ENCODE measurements around the gene TNFRSF9. TPM values are rescaled to one million over a fixed set of nuclear protein-coding genes. Genes with fewer than 3 reads are reported as not detected.

Gene TNFRSF9
- under 1 TPM in 1 of 4 donors, not detected in 3; 0.48 TPM for total RNA-seq

DNA sequence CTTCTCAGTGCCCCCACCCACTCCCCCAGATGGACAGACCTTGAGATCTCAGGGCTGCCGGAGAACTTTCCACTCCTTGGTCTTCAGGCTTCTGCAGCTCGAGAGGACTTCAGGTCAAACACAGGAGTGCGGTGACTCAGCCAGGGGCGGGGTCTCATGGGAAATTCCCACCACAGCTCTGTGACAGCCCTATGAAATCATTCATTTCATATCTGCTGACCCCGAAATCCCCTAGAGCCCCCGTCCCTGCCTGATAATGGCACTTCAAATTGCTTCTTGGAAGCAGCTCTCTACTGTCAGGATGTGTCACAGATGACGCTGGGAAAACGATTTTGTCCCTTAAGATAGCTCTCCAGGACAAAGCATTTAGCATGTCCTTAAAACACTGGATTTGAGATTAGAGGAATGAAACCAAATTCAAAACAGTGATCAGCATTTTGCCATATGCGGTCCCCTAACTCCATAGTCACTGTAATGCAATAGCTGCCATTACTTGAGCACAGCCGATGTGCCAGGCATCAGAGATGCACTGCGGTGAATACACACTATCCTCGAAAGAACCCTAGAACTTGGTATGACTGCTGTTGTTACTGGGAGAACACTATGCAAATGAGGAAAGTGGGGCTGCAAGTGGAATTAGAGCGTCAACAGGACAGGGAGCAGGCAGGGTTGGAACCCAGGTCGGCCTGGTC lies at the start of gene TNFRSF9:
Gene TNFRSF9, minus strand, starts transcription at position 95 of the 692 bp plus-strand sequence. CDS start 845 bp downstream, outside the sequence.
- Histone ChIP-seq H3K36me3 (no peaks in the 10 kb centered on the region), H3K27me3 (peaks cover 27% of the 10 kb centered on the region), H3K9me3 (no peaks in the 10 kb centered on the region), H3K4me1 (peaks cover 0 to 15% (median 8%) of the 10 kb centered on the region in 4 donors), H3K4me3 (no peak within 1 kb of the TSS), H3K27ac (no peak within 1 kb of the TSS)
- 61 to 63% methylated on average over 2 to 14 of the region's 14 CpGs for WGBS, 2 donors (ENCODE audit: low coverage in 1 of 2)
- no peak for DNase-seq
- TF ChIP-seq POLR2AphosphoS5 (IDR thresholded peaks at IDR 0.05) (no peak), EP300 (IDR thresholded peaks at IDR 0.05; ENCODE audit: low read depth) (no peak), POLR2A (IDR thresholded peaks at IDR 0.05) (no peak)
- TF ChIP-seq, protein P1, sequence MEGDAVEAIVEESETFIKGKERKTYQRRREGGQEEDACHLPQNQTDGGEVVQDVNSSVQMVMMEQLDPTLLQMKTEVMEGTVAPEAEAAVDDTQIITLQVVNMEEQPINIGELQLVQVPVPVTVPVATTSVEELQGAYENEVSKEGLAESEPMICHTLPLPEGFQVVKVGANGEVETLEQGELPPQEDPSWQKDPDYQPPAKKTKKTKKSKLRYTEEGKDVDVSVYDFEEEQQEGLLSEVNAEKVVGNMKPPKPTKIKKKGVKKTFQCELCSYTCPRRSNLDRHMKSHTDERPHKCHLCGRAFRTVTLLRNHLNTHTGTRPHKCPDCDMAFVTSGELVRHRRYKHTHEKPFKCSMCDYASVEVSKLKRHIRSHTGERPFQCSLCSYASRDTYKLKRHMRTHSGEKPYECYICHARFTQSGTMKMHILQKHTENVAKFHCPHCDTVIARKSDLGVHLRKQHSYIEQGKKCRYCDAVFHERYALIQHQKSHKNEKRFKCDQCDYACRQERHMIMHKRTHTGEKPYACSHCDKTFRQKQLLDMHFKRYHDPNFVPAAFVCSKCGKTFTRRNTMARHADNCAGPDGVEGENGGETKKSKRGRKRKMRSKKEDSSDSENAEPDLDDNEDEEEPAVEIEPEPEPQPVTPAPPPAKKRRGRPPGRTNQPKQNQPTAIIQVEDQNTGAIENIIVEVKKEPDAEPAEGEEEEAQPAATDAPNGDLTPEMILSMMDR (IDR thresholded peaks at IDR 0.05) = no peak
- intact Hi-C loops (cut with DNase I; ENCODE audit: low total_unique reads) = no loop called here
- in situ Hi-C loops (cut with MboI; ENCODE audit: low pct_ligation_motif_present in 1 of 4, low pct_unique_long_range_greater_than_20kb in 1 of 4, low sequenced_read_pairs in 3 of 4) = no loop called here

DNA sequence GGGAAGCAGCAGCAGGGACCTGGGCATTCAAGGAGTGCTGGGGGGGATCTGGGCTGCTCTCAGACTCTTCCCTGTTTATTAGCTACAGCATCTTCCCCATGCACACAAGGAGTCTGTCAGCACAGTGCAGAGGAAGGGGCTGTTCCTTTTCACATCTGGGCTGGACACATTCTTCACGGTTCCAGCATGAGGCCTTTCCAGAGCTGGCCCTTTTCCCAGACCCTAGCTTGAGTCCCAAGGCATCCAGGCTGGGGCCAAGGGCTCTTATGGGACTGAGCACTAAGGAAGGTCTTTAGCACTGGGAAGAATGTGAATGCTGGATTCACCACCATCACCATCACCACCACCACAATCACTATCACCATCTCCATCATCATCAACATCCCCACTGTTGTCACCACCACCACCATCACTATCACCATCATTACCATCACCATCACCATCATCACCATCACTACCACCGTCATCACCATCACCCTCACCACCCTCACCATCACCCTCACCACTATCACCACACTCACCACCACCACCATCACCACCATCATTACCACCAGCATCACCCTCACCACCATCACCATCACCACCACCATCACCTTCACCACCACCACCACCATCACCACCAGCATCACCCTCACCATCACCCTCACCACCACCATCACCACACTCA lies 49.3 kb upstream of the TNFRSF9 start:
- Histone ChIP-seq H3K36me3 (peaks cover 0 to 12% (median 5%) of the 10 kb centered on the region in 4 donors), H3K4me3 (no peak overlapping the region), H3K4me1 (no peaks in the 10 kb centered on the region), H3K27me3 (no peaks in the 10 kb centered on the region), H3K9me3 (no peaks in the 10 kb centered on the region), H3K27ac (no peak overlapping the region)
- in situ Hi-C loops (cut with MboI; ENCODE audit: low pct_ligation_motif_present in 1 of 4, low pct_unique_long_range_greater_than_20kb in 1 of 4, low sequenced_read_pairs in 3 of 4) (loop anchor here in 2 of 4 donors (10.0 to 25.0 kb wide), 3 partner anchors 325 to 872 kb away; partner anchors contain the start of gene SLC45A1 (in 2 of the 2)), intact Hi-C loops (cut with DNase I; ENCODE audit: low total_unique reads) (no loop called here)
- no peak for DNase-seq
- WGBS, 2 donors (ENCODE audit: low coverage in 1 of 2) = 65 to 75% methylated on average over 1 to 2 of the region's 2 CpGs
- TF ChIP-seq, protein P1 (IDR thresholded peaks at IDR 0.05) = no peak
- no peak for TF ChIP-seq EP300 (IDR thresholded peaks at IDR 0.05; ENCODE audit: low read depth)
- TF ChIP-seq POLR2A (IDR thresholded peaks at IDR 0.05) = no peak
- TF ChIP-seq POLR2AphosphoS5 (IDR thresholded peaks at IDR 0.05) = no peak

DNA sequence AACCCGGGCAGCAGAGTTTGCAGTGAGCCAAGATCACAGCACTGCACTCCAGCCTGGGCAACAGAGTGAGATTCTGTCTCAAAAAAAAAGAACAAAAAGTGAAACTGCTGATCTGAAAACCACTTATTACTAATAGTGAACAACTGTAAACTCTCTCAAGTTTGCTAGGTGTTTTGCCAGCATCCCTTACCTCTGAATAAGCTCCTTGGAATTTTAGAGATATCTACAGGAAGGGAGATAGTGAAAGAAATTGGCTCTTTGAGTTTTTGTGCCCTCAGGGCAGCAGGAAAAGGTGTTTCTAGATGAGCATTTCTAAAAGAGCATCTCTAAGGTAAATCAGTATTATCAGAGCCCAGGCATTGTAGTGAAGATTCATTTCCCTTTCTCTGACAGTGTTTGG lies 47.9 kb upstream of the TNFRSF9 start:
- WGBS, 2 donors (ENCODE audit: low coverage in 1 of 2) = 76 to 100% methylated on average over 1 of the region's 1 CpG
- no peak for TF ChIP-seq POLR2AphosphoS5 (IDR thresholded peaks at IDR 0.05)
- TF ChIP-seq, protein P1 (IDR thresholded peaks at IDR 0.05) = no peak
- TF ChIP-seq EP300 (IDR thresholded peaks at IDR 0.05; ENCODE audit: low read depth) = no peak
- no peak for TF ChIP-seq POLR2A (IDR thresholded peaks at IDR 0.05)
- Histone ChIP-seq H3K36me3 (peaks cover 0 to 14% (median 6%) of the 10 kb centered on the region in 4 donors), H3K27me3 (no peaks in the 10 kb centered on the region), H3K9me3 (no peaks in the 10 kb centered on the region), H3K4me1 (no peaks in the 10 kb centered on the region), H3K27ac (no peak overlapping the region), H3K4me3 (no peak overlapping the region)
- intact Hi-C loops (cut with DNase I; ENCODE audit: low total_unique reads) = no loop called here
- in situ Hi-C loops (cut with MboI; ENCODE audit: low pct_ligation_motif_present in 1 of 4, low pct_unique_long_range_greater_than_20kb in 1 of 4, low sequenced_read_pairs in 3 of 4) = loop anchor here in 2 of 4 donors (10.0 to 25.0 kb wide), 3 partner anchors 326 to 874 kb away; partner anchors contain the start of gene SLC45A1 (in 2 of the 2)
- DNase-seq = no peak

DNA sequence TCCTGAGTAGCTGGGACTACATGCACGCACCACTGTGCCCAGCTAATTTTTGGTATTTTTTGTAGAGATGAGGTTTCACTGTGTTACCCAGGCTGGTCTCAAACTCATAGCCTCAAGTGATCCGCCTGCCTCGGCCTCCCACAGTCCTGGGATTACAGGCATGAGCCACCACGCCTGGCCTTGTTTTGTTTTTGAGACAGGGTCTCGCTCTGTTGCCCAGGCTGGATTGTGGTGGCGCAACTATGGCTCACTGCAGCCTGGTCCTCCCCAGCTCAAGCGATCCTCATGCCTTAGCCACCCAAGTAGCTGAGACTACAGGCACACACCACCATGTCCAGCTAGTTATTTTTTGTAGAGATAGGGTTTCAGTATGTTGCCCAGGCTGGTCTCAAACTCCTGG lies 46.9 kb upstream of the TNFRSF9 start:
- 93% methylated on average over 3 to 7 of the region's 7 CpGs for WGBS, 2 donors (ENCODE audit: low coverage in 1 of 2)
- Histone ChIP-seq H3K36me3 (peaks cover 0 to 14% (median 6%) of the 10 kb centered on the region in 4 donors), H3K27me3 (no peaks in the 10 kb centered on the region), H3K4me3 (no peak overlapping the region), H3K27ac (no peak overlapping the region), H3K9me3 (no peaks in the 10 kb centered on the region), H3K4me1 (peaks cover 0 to 3% (median under 1%) of the 10 kb centered on the region in 4 donors)
- no peak for DNase-seq
- in situ Hi-C loops (cut with MboI; ENCODE audit: low pct_ligation_motif_present in 1 of 4, low pct_unique_long_range_greater_than_20kb in 1 of 4, low sequenced_read_pairs in 3 of 4) (loop anchor here in 2 of 4 donors (10.0 to 25.0 kb wide), 3 partner anchors 327 to 875 kb away; partner anchors contain the start of gene SLC45A1 (in 2 of the 2)), intact Hi-C loops (cut with DNase I; ENCODE audit: low total_unique reads) (no loop called here)
- TF ChIP-seq, protein P1 (IDR thresholded peaks at IDR 0.05) = no peak
- no peak for TF ChIP-seq POLR2AphosphoS5 (IDR thresholded peaks at IDR 0.05)
- TF ChIP-seq EP300 (IDR thresholded peaks at IDR 0.05; ENCODE audit: low read depth) = no peak
- no peak for TF ChIP-seq POLR2A (IDR thresholded peaks at IDR 0.05)

All from transverse colon (tissue), 4 donors.